ENCODE results near the gene KAT8. TPM values are rescaled to one million over a fixed set of nuclear protein-coding genes. Genes with fewer than 3 reads are reported as not detected.

KAT8 gene
- total RNA-seq, 2 donors from 2014 or later = 55.7 to 66.4 TPM

- Histone ChIP-seq H3K27me3 (no peaks in the 10 kb centered on the region), H3K36me3 (replicated peaks in 1 of 2; ENCODE audit: insufficient read depth in 1 of 2, low read depth in 2 of 2) (peaks cover 0 to 7% of the 10 kb centered on the region in 2 donors), H3K4me1 (peaks cover 41% of the 10 kb centered on the region), H3K4me3 (no peak overlapping the region), H3K27ac (peak overlapping the region in 3 of 4 donors; percentile 31 to 89 (median 36)), H3K9me3 (no peaks in the 10 kb centered on the region)
- TF ChIP-seq POLR2A (IDR thresholded peaks at IDR 0.05) = no peak
- TF ChIP-seq, protein P1, sequence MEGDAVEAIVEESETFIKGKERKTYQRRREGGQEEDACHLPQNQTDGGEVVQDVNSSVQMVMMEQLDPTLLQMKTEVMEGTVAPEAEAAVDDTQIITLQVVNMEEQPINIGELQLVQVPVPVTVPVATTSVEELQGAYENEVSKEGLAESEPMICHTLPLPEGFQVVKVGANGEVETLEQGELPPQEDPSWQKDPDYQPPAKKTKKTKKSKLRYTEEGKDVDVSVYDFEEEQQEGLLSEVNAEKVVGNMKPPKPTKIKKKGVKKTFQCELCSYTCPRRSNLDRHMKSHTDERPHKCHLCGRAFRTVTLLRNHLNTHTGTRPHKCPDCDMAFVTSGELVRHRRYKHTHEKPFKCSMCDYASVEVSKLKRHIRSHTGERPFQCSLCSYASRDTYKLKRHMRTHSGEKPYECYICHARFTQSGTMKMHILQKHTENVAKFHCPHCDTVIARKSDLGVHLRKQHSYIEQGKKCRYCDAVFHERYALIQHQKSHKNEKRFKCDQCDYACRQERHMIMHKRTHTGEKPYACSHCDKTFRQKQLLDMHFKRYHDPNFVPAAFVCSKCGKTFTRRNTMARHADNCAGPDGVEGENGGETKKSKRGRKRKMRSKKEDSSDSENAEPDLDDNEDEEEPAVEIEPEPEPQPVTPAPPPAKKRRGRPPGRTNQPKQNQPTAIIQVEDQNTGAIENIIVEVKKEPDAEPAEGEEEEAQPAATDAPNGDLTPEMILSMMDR (IDR thresholded peaks at IDR 0.05) = no peak
- intact Hi-C loops (cut with DNase I) = no loop called here
- no peak for ATAC-seq
- DNase-seq = no peak
- WGBS, 2 donors = 89 to 96% methylated on average over 3 of the region's 3 CpGs
Measured at GRCh38 chr16:31125844-31126243, 8.4 kb downstream of the KAT8 start.

DNA sequence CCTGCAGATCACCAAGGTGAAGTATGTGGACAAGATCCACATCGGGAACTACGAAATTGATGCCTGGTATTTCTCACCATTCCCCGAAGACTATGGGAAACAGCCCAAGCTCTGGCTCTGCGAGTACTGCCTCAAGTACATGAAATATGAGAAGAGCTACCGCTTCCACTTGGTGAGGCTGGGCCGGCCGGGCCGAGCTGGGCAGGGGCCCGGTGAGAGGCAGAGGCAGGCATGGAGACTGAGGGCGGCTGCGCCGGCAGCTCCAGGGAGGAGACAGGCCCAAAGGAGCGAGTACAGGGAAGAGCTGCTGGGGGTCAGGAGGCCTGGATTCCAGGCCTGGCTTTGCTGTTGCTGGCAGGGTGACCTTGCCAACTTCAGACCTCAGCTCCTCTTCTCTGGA is 9.7 kb downstream of the KAT8 start:
- H3K27me3 ChIP-seq = no peaks in the 10 kb centered on the region
- H3K27ac ChIP-seq = peak overlapping the region; percentile 89 to 98 (median 94)
- no peak overlapping the region for H3K4me3 ChIP-seq
- WGBS, 2 donors = 93 to 97% methylated on average over 13 of the region's 13 CpGs
- TF ChIP-seq, protein P1 (IDR thresholded peaks at IDR 0.05) = no peak
- TF ChIP-seq POLR2A (IDR thresholded peaks at IDR 0.05) = no peak
- ATAC-seq = no peak
- peaks cover 0 to 3% of the 10 kb centered on the region in 2 donors for H3K36me3 ChIP-seq (replicated peaks in 1 of 2; ENCODE audit: insufficient read depth in 1 of 2, low read depth in 2 of 2)
- DNase-seq = no peak
- intact Hi-C loops (cut with DNase I) = no loop called here
- peaks cover 54% of the 10 kb centered on the region for H3K4me1 ChIP-seq
- H3K9me3 ChIP-seq = no peaks in the 10 kb centered on the region

DNA sequence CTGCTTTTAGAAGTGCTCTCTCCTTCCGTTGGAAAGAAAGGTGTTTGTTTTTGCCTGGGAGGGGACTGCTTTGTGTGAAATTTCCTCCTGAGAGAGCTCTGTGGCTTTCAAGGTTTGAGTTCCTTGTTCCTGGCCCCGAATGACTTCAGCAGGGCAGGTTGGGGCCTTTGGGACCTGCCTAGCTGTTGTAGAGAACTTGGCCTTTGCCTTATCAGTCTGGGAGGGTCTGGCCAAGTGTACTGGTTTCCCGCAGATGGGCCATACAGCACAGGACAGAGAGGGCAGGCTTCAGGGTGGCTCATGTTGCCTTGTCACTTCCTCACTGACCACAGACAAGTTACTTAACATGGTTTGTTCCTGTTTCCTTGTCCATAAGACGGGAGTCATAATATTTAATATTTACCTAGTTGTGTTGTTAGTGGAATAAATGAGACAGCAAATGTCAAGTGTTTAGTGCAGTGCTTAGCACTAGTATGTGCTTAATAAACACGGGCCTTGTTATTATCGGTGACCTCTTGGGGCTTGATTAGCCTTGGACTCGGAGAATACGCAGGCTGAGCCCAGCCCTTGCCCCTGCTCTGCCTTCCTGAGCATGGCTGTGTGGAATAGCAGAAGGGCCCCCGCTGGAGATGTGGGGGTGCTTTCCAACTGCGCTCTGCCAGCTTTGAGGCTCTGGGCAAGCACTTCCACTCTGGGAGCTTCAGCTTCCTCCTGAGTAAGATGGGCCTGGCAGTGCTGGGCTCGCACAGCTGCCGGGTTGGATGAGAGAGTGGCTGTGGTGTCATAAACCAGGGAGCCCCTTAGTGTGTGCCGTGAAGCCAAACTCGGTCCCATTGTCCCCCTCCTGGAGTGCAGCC is 11.5 kb downstream of the KAT8 start:
- Histone ChIP-seq H3K9me3 (no peaks in the 10 kb centered on the region), H3K4me3 (no peak overlapping the region), H3K36me3 (replicated peaks in 1 of 2; ENCODE audit: insufficient read depth in 1 of 2, low read depth in 2 of 2) (peaks cover 0 to 4% of the 10 kb centered on the region in 2 donors), H3K27me3 (no peaks in the 10 kb centered on the region), H3K4me1 (peaks cover 71% of the 10 kb centered on the region), H3K27ac (peak overlapping the region; percentile 89 to 98 (median 94))
- DNase-seq = peak; percentile 66 to 87 (median 70)
- WGBS, 2 donors = 12 to 25% methylated on average over 7 to 14 of the region's 14 CpGs
- intact Hi-C loops (cut with DNase I) = no loop called here
- TF ChIP-seq, protein P1 (IDR thresholded peaks at IDR 0.05) = no peak
- TF ChIP-seq POLR2A (IDR thresholded peaks at IDR 0.05) = peak in 2 of 3 donors; percentile 58 to 73
- peak; percentile 36 for ATAC-seq

GRCh38 chr16:31129568-31130335 is 12.3 kb downstream of the KAT8 start:
- H3K27ac ChIP-seq = peak overlapping the region; percentile 89 to 98 (median 94)
- H3K27me3 ChIP-seq = no peaks in the 10 kb centered on the region
- no peaks in the 10 kb centered on the region for H3K9me3 ChIP-seq
- WGBS, 2 donors = 36 to 44% methylated on average over 21 to 29 of the region's 29 CpGs
- peaks cover 0 to 4% of the 10 kb centered on the region in 2 donors for H3K36me3 ChIP-seq (replicated peaks in 1 of 2; ENCODE audit: insufficient read depth in 1 of 2, low read depth in 2 of 2)
- H3K4me3 ChIP-seq = no peak overlapping the region
- DNase-seq (peak; percentile 49 to 71 (median 52)), ATAC-seq (no peak)
- peaks cover 71% of the 10 kb centered on the region for H3K4me1 ChIP-seq
- TF ChIP-seq, protein P1 (IDR thresholded peaks at IDR 0.05) = no peak
- no peak for TF ChIP-seq POLR2A (IDR thresholded peaks at IDR 0.05)
- intact Hi-C loops (cut with DNase I) = no loop called here

Measured in body of pancreas (tissue), 4 donors.